Pancreas (tissue), 10 donors: ENCODE measurements around the gene PHC3. TPM values are rescaled to one million over a fixed set of nuclear protein-coding genes. Genes with fewer than 3 reads are reported as not detected.

ENCODE experiments used
- ATAC-seq, 4 donors: fragments of 200-7000 bp; cut with Tn5 transposase; one replicate each; pipeline versions ENCODE4 v1.8.0 to v1.9.1; 2020; ENCODE audit warnings: mild to moderate bottlenecking in 4 of 4, moderate library complexity in 4 of 4
- DNase-seq, 6 donors: peaks; one replicate each; pipeline ENCODE4 v3.0.0-alpha.2; 2020
- FAIRE-seq: peaks from 2 replicates; lab custom pipeline; 2012; peaks lifted over from hg19 to GRCh38; lab: Jason Lieb, UNC
- H3K27ac ChIP-seq, 4 donors: fragments of 200-600 bp; sonication (generic); 1 replicate in 3 of 4; 2 replicates in 1 of 4; pipeline versions ENCODE4 v1.5.0 to v1.8.0; 2020
- H3K27me3 ChIP-seq, 4 donors: fragments of 200-600 bp; one replicate each; pipeline ENCODE4 v1.8.0; 2021
- H3K36me3 ChIP-seq, 3 donors: fragments of 200-600 bp; sonication (generic) in 1 of 3; one replicate each; pipeline versions ENCODE4 v1.5.0 to v1.8.0; 2020 to 2021
- H3K4me1 ChIP-seq, 3 donors: fragments of 200-600 bp; one replicate each; pipeline ENCODE4 v1.8.0; 2021
- H3K4me3 ChIP-seq, 4 donors: fragments of 200-600 bp; sonication (generic) in 2 of 4; one replicate each; pipeline versions ENCODE4 v1.5.0 to v1.8.0; 2020 to 2021
- H3K9me3 ChIP-seq, 4 donors: fragments of 200-600 bp; one replicate each; pipeline ENCODE4 v1.8.0; 2021
- WGBS, 2 donors: extraction: QIAGEN DNeasy Blood & Tissue Kit; methylation state at CpG; one replicate each; pipeline ENCODE4 v1.1.7; 2013; 5-methylcytosine and 5-hydroxymethylcytosine counted together
- intact Hi-C, 3 donors: fragments of 100-400 bp; cut with DNase I; formaldehyde crosslinking; loops; one replicate each; pipeline versions ENCODE4 v1.11.1 to v1.14.2; 2022
- polyA plus RNA-seq, 2 donors: library from polyadenylated mRNA; stranded (reverse); fragments of 200-250 nt; gene quantifications; one replicate each; pipeline ENCODE4 v1.2.3, GENCODE V29; 2013
- total RNA-seq, 6 donors: library from RNA; stranded (reverse); fragmentation: NEBNext Ultra II Directional in 4 of 6; extraction: Animal tissue kit (Norgen Biotek cat#: 25700) in 4 of 6; gene quantifications; one replicate each; pipeline versions ENCODE4 v1.2.1 to v1.2.4, GENCODE V29; 2021 to 2023
- TF ChIP-seq, protein P1 (sequence below), 4 donors: fragments of 200-600 bp; sonication (generic) in 3 of 4; IDR thresholded peaks; one replicate each; pipeline versions ENCODE4 v1.5.0 to v1.8.0; 2021; ENCODE audit warnings: antibody characterized with exemption in 4 of 4
- donor health status: healthy with polysubstance abuse.
- donor health status: DM: no; HTN: no; CAD: no; lungs with moderate emphysema.
- donor health status: DM: no; HTN: no; CAD: no.
- donor health status: control.
- donor health status: control.
- donor health status: Bipolar disorder and iron deficiency.
- donor health status: DM: yes; HTN: yes; CAD: no.
- donor health status: DM: no; HTN: no; CAD: no.
- donor health status: DM: no; HTN: no; CAD: no.
- donor health status: DM: yes; HTN: yes; CAD: no.

The PHC3 gene
- total and polyA plus RNA-seq, 8 donors: 5.5 to 38.0 (median 24.5) TPM

DNA sequence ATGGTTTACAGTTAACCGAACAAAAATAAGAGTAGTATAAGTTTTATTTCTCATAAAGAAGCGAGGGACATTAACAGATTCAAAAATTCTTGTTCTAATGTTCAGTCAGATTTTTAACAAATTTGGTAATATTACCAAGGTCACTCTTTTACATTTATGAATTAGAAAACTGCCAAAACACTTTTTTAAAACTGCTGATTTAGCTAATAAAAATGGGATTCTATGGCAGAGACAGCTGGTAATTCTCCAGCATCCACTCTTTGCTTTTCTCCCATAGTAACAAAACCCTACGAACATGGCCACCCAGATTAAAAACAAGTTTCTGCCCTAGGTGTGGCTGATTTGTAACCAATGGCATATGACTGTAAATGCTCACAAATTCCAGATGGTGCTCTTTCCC lies 72.6 kb downstream of the PHC3 start:
- 94% methylated on average over 3 of the region's 3 CpGs for WGBS, 2 donors

DNA sequence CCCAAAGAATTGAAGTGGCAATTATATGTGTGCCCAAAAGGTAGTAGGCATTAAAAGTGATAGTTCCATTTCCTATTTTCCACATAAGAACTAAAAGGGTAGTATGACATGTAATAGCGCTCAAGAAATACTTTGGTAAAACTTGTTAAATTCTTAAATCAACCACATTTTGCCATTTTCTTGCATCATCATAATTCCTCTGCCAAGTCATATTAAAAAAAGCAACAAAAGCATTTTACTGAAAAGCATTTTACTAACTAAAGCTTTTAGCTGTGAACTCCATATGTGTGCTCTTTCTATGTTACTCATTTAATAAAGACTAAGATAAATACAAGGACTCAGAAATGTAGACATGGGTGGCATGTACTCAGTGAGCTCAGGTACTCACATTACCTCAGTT lies 73.6 kb downstream of the PHC3 start:
- Histone ChIP-seq H3K27ac (no peak overlapping the region), H3K4me3 (no peak overlapping the region), H3K36me3 (peaks cover 0 to 17% (median 2%) of the 10 kb centered on the region in 3 donors), H3K27me3 (no peaks in the 10 kb centered on the region), H3K9me3 (no peaks in the 10 kb centered on the region), H3K4me1 (no peaks in the 10 kb centered on the region)
- no peak for ATAC-seq
- WGBS, 2 donors: 95 to 97% methylated on average over 1 of the region's 1 CpG
- intact Hi-C loops: no loop called here
- no peak for DNase-seq
- FAIRE-seq: no peak
- TF ChIP-seq, protein P1, sequence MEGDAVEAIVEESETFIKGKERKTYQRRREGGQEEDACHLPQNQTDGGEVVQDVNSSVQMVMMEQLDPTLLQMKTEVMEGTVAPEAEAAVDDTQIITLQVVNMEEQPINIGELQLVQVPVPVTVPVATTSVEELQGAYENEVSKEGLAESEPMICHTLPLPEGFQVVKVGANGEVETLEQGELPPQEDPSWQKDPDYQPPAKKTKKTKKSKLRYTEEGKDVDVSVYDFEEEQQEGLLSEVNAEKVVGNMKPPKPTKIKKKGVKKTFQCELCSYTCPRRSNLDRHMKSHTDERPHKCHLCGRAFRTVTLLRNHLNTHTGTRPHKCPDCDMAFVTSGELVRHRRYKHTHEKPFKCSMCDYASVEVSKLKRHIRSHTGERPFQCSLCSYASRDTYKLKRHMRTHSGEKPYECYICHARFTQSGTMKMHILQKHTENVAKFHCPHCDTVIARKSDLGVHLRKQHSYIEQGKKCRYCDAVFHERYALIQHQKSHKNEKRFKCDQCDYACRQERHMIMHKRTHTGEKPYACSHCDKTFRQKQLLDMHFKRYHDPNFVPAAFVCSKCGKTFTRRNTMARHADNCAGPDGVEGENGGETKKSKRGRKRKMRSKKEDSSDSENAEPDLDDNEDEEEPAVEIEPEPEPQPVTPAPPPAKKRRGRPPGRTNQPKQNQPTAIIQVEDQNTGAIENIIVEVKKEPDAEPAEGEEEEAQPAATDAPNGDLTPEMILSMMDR (IDR thresholded peaks at IDR 0.05): no peak

More for the DNA sequence above, 72.6 kb downstream of the PHC3 start:
- DNase-seq (no peak), ATAC-seq (no peak), FAIRE-seq (no peak)
- Histone ChIP-seq H3K36me3 (peaks cover 0 to 27% (median 5%) of the 10 kb centered on the region in 3 donors), H3K27ac (no peak overlapping the region), H3K27me3 (no peaks in the 10 kb centered on the region), H3K9me3 (no peaks in the 10 kb centered on the region), H3K4me1 (no peaks in the 10 kb centered on the region), H3K4me3 (no peak overlapping the region)
- TF ChIP-seq, protein P1 (IDR thresholded peaks at IDR 0.05): no peak
- intact Hi-C loops: no loop called here

DNA sequence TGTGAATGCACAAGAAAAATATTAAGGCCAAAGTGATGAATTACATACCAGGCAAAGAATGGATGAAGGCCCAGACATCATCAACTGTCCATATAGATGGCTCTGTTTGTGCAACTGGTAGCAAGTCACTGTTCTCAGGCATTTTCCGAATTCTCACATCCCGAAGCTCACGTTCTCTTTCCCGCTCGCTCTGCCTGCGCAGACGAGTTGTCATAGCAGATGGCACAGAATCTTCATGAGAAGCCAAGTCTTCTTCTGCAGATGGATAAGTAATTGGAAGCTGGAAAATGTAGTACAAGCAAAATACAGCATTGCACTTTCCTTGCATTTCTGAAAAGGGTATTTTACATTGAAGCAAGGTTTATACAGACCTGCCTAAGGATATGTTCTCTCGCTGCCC lies 79.1 kb downstream of the PHC3 start:
- WGBS, 2 donors: 94 to 97% methylated on average over 8 of the region's 8 CpGs
- FAIRE-seq (no peak), ATAC-seq (no peak), DNase-seq (no peak)
- no peaks in the 10 kb centered on the region for H3K27me3 ChIP-seq
- H3K4me1 ChIP-seq: no peaks in the 10 kb centered on the region
- TF ChIP-seq, protein P1 (IDR thresholded peaks at IDR 0.05): no peak
- no peak overlapping the region for H3K27ac ChIP-seq
- peaks cover 6 to 45% (median 8%) of the 10 kb centered on the region in 3 donors for H3K36me3 ChIP-seq
- no peak overlapping the region for H3K4me3 ChIP-seq
- intact Hi-C loops: no loop called here
- H3K9me3 ChIP-seq: no peaks in the 10 kb centered on the region

DNA sequence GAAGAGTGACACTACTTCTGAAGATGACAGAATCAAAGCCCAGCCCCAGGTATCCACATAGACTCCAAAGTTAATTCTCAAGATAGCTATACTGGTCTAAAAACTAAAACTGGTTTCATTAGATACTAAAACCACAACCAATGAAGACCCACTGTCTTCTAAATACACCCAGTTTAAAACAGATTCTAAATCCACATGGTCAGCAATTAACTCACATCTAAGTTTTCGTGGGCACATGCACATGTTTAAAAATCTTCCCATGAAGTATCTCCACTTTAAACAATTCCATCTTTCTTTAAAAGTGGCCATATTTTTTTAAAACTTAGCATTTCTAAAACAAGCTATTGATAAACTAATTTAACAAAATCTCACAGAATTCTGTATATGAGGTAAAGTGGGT lies 80.6 kb downstream of the PHC3 start:
- Histone ChIP-seq H3K27me3 (no peaks in the 10 kb centered on the region), H3K36me3 (peaks cover 6 to 52% (median 8%) of the 10 kb centered on the region in 3 donors), H3K4me1 (no peaks in the 10 kb centered on the region), H3K27ac (no peak overlapping the region), H3K4me3 (no peak overlapping the region), H3K9me3 (no peaks in the 10 kb centered on the region)
- TF ChIP-seq, protein P1 (IDR thresholded peaks at IDR 0.05): no peak
- no peak for DNase-seq
- WGBS, 2 donors: 89 to 90% methylated on average over 1 of the region's 1 CpG
- intact Hi-C loops: no loop called here
- FAIRE-seq: no peak
- ATAC-seq: no peak

DNA sequence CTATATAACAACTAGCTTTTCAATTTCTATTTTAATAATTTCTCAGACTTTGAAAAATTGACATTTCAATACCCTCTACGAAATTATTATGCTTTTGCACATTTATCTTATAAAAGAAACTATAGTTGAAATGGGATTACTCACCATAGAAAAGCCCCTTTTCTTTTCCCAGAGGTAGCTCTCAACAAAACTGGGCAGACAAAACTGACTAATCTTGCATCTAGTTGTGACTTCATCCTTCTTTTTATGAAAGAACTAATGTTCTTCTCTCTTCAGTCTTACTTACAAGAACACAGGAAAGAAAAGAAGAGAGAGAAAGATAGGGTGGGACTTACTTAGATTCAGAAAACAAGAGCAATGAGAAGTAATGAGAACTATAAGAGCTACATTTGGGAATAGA lies 82.8 kb downstream of the PHC3 start:
- H3K4me3 ChIP-seq: no peak overlapping the region
- H3K36me3 ChIP-seq: peaks cover 6 to 54% (median 8%) of the 10 kb centered on the region in 3 donors
- no peak for ATAC-seq
- no peak overlapping the region for H3K27ac ChIP-seq
- 76 to 87% methylated on average over 1 of the region's 1 CpG for WGBS, 2 donors
- DNase-seq: no peak
- FAIRE-seq: no peak
- intact Hi-C loops: no loop called here
- no peaks in the 10 kb centered on the region for H3K4me1 ChIP-seq
- no peaks in the 10 kb centered on the region for H3K27me3 ChIP-seq
- H3K9me3 ChIP-seq: no peaks in the 10 kb centered on the region
- TF ChIP-seq, protein P1 (IDR thresholded peaks at IDR 0.05): no peak
